Measurements from ENCODE around the gene HIGD1A. TPM values are rescaled to one million over a fixed set of nuclear protein-coding genes. Genes with fewer than 3 reads are reported as not detected.

HIGD1A gene
- total RNA-seq, 1 donor from 2014 or later: 173 TPM

DNA sequence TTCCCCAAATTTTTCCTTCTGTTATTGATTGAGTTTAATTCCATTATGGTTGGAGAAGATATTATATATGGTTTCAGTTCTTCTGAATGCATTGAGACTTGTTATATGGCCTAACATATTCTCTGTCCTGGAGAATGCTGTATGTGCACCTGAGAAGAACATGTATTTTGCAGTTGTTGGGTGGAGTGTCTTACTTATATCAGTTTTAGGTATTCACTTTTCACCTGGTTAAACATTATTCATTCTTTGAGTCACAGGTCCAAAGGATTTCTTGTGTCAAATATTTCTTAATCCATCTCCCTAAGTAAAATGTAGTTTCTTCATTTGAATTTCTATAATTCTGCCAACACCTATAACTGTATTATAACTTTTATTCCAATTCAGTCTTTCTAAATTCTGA is 22.7 kb upstream of the HIGD1A start:
- intact Hi-C loops (cut with DNase I): no loop called here
- H3K4me3 ChIP-seq: no peak overlapping the region
- H3K9me3 ChIP-seq: no peaks in the 10 kb centered on the region
- no peaks in the 10 kb centered on the region for H3K36me3 ChIP-seq
- no peaks in the 10 kb centered on the region for H3K4me1 ChIP-seq
- H3K27me3 ChIP-seq: no peaks in the 10 kb centered on the region
- H3K27ac ChIP-seq: no peak overlapping the region
- DNase-seq (ENCODE audit: extremely low spot score in 2 of 2): no peak
- TF ChIP-seq, protein P1, sequence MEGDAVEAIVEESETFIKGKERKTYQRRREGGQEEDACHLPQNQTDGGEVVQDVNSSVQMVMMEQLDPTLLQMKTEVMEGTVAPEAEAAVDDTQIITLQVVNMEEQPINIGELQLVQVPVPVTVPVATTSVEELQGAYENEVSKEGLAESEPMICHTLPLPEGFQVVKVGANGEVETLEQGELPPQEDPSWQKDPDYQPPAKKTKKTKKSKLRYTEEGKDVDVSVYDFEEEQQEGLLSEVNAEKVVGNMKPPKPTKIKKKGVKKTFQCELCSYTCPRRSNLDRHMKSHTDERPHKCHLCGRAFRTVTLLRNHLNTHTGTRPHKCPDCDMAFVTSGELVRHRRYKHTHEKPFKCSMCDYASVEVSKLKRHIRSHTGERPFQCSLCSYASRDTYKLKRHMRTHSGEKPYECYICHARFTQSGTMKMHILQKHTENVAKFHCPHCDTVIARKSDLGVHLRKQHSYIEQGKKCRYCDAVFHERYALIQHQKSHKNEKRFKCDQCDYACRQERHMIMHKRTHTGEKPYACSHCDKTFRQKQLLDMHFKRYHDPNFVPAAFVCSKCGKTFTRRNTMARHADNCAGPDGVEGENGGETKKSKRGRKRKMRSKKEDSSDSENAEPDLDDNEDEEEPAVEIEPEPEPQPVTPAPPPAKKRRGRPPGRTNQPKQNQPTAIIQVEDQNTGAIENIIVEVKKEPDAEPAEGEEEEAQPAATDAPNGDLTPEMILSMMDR (IDR thresholded peaks at IDR 0.05): no peak
- TF ChIP-seq POLR2A (IDR thresholded peaks at IDR 0.05) (no peak), POLR2AphosphoS5 (IDR thresholded peaks at IDR 0.05; ENCODE audit: insufficient read depth in 1 of 2, low read depth in 1 of 2) (no peak)

DNA sequence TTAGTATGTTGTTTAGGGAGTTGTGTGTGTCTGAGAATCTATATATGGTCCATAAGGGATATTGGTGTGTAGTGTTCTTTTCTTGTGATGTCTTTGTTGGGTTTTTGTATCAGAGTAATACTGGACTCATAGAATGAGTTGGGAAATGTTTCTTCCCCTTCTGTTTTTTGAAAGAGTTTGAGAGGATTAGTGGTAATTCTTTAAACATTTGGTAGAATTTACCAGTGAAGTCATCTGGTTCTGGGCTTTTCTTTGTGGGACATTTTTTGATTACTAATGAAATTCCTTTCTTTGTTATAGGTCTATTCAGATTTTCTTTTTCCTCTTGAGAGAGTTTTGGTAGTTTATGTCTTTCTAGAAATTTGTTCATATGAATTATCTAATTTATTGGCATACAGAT is 21.9 kb upstream of the HIGD1A start:
- H3K27ac ChIP-seq: no peak overlapping the region
- TF ChIP-seq, protein P1 (IDR thresholded peaks at IDR 0.05): no peak
- TF ChIP-seq POLR2AphosphoS5 (IDR thresholded peaks at IDR 0.05; ENCODE audit: insufficient read depth in 1 of 2, low read depth in 1 of 2): no peak
- TF ChIP-seq POLR2A (IDR thresholded peaks at IDR 0.05): no peak
- H3K4me1 ChIP-seq: no peaks in the 10 kb centered on the region
- DNase-seq (ENCODE audit: extremely low spot score in 2 of 2): no peak
- H3K36me3 ChIP-seq: no peaks in the 10 kb centered on the region
- H3K27me3 ChIP-seq: no peaks in the 10 kb centered on the region
- H3K9me3 ChIP-seq: no peaks in the 10 kb centered on the region
- H3K4me3 ChIP-seq: no peak overlapping the region
- intact Hi-C loops (cut with DNase I): no loop called here

DNA sequence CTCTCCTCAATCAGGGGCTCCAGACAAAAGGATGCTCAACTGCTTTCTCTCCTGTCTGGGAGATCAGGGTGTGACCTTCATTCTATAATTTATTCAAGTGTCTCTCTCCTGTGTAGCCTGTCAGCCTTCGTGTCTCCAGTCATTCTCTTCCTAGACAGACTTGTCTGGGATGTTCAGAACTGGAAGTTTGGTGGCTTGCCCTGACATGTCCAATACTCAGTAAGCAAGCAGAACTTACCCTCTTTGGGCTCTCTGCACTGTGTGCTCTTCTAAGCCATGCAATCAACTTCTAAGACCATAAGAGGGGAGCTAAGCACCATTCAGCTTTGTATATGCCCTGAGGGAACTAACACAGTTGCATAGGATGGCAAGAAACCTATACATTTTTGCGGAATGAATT is 19.1 kb upstream of the HIGD1A start:
- Histone ChIP-seq H3K27me3 (no peaks in the 10 kb centered on the region), H3K4me1 (peaks cover 17% of the 10 kb centered on the region), H3K4me3 (no peak overlapping the region), H3K27ac (no peak overlapping the region), H3K36me3 (no peaks in the 10 kb centered on the region), H3K9me3 (no peaks in the 10 kb centered on the region)
- intact Hi-C loops (cut with DNase I): no loop called here
- peak in 1 of 2 donors; percentile 20 for TF ChIP-seq POLR2AphosphoS5 (IDR thresholded peaks at IDR 0.05; ENCODE audit: insufficient read depth in 1 of 2, low read depth in 1 of 2)
- TF ChIP-seq, protein P1 (IDR thresholded peaks at IDR 0.05): no peak
- DNase-seq (ENCODE audit: extremely low spot score in 2 of 2): no peak

GRCh38 chr3:42822828-42823227 is 18.5 kb upstream of the HIGD1A start:
- H3K4me1 ChIP-seq: peaks cover 17% of the 10 kb centered on the region

DNA sequence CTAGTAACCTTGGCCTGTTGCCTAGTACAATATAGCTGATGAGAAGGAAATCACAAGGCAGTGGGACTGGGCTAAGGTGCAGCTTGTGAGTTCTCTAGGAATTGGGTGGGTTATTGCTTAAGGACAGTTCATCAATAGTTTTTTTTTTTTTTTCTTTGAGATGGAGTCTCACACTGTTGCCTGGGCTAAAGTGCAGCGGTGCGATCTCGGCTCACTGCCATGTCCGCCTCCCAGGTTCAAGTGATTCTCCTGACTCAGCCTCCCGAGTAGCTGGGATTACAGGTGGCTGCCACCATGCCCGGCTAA is 16.4 kb upstream of the HIGD1A start:
- Histone ChIP-seq H3K27ac (no peak overlapping the region), H3K4me3 (no peak overlapping the region), H3K9me3 (no peaks in the 10 kb centered on the region), H3K27me3 (no peaks in the 10 kb centered on the region), H3K4me1 (peaks cover 17% of the 10 kb centered on the region), H3K36me3 (no peaks in the 10 kb centered on the region)
- intact Hi-C loops (cut with DNase I): no loop called here
- no peak for DNase-seq (ENCODE audit: extremely low spot score in 2 of 2)
- TF ChIP-seq POLR2AphosphoS5 (IDR thresholded peaks at IDR 0.05; ENCODE audit: insufficient read depth in 1 of 2, low read depth in 1 of 2): no peak
- TF ChIP-seq, protein P1 (IDR thresholded peaks at IDR 0.05): no peak
- TF ChIP-seq POLR2A (IDR thresholded peaks at IDR 0.05): no peak

More at GRCh38 chr3:42822828-42823227, 18.5 kb upstream of the HIGD1A start:
- H3K27me3 ChIP-seq: no peaks in the 10 kb centered on the region
- H3K9me3 ChIP-seq: no peaks in the 10 kb centered on the region
- intact Hi-C loops (cut with DNase I): no loop called here
- no peaks in the 10 kb centered on the region for H3K36me3 ChIP-seq
- DNase-seq (ENCODE audit: extremely low spot score in 2 of 2): no peak
- peak overlapping the region; percentile 43 for H3K27ac ChIP-seq
- TF ChIP-seq, protein P1 (IDR thresholded peaks at IDR 0.05): no peak
- no peak for TF ChIP-seq POLR2A (IDR thresholded peaks at IDR 0.05)
- H3K4me3 ChIP-seq: no peak overlapping the region

All from vagina (tissue), 2 donors.